GM23338 (cell line): ENCODE data around the gene ZNF227. TPM values are rescaled to one million over a fixed set of nuclear protein-coding genes. Genes with fewer than 3 reads are reported as not detected.

ENCODE experiments used
- ATAC-seq: fragments of 200-7000 bp; cut with Tn5 transposase; 3 replicates; pipeline ENCODE4 v1.9.1; 2020
- DNase-seq: peaks from one replicate; pipeline ENCODE4 v3.0.0-alpha.2; 2015; ENCODE audit warnings: low spot score
- H2AFZ ChIP-seq: fragments of 200-600 bp; sonication (generic); 2 replicates; pipeline ENCODE4 v1.8.0; 2016; ENCODE audit warnings: antibody characterized with exemption, mild to moderate bottlenecking, moderate library complexity
- H3F3A ChIP-seq: fragments of 200-600 bp; sonication (generic); replicated peaks from 2 replicates; pipeline ENCODE4 v1.8.0; 2017; ENCODE audit warnings: antibody characterized with exemption, mixed run types, low read depth
- H3K27ac ChIP-seq: fragments of 200-600 bp; sonication (generic); 2 replicates; pipeline ENCODE4 v1.6.1; 2016; ENCODE audit warnings: low read depth
- H3K27me3 ChIP-seq: fragments of 200-600 bp; sonication (generic); 2 replicates; pipeline ENCODE4 v1.8.0; 2016; ENCODE audit warnings: mild to moderate bottlenecking, mixed run types, moderate library complexity; ENCODE audit not compliant: insufficient read depth
- H3K36me3 ChIP-seq: fragments of 200-600 bp; sonication (generic); 2 replicates; pipeline ENCODE4 v1.8.0; 2016; ENCODE audit warnings: mild to moderate bottlenecking; ENCODE audit not compliant: insufficient read depth
- H3K4me1 ChIP-seq: fragments of 200-600 bp; sonication (generic); 2 replicates; pipeline ENCODE4 v1.8.0; 2016; ENCODE audit warnings: mild to moderate bottlenecking, moderate library complexity; ENCODE audit not compliant: insufficient read depth
- H3K4me2 ChIP-seq: fragments of 200-600 bp; sonication (generic); 2 replicates; pipeline ENCODE4 v1.7.1; 2017; ENCODE audit warnings: mixed run types
- H3K4me3 ChIP-seq: fragments of 200-600 bp; sonication (generic); 2 replicates; pipeline ENCODE4 v1.6.1; 2016; ENCODE audit warnings: mixed run types
- H3K79me2 ChIP-seq: fragments of 200-600 bp; sonication (generic); replicated peaks from 2 replicates; pipeline ENCODE4 v1.8.0; 2017; ENCODE audit warnings: mild to moderate bottlenecking; ENCODE audit not compliant: insufficient read depth
- H3K9me2 ChIP-seq: fragments of 200-600 bp; sonication (generic); 2 replicates; pipeline ENCODE4 v1.8.0; 2017; ENCODE audit not compliant: insufficient read depth
- H4K20me1 ChIP-seq: fragments of 200-600 bp; sonication (generic); replicated peaks from 2 replicates; pipeline ENCODE4 v1.8.0; 2017; ENCODE audit warnings: mild to moderate bottlenecking; ENCODE audit not compliant: insufficient read depth
- H3K27ac Mint-ChIP-seq: 2 replicates; pipeline ENCODE4 v1.8.0; 2020; ENCODE audit warnings: inconsistent platforms, mild to moderate bottlenecking, moderate library complexity, mixed read lengths
- H3K27me3 Mint-ChIP-seq: 3 replicates; pipeline ENCODE4 v1.8.0; 2022; ENCODE audit warnings: low read depth, mild to moderate bottlenecking, moderate library complexity, mixed read lengths, inconsistent platforms; ENCODE audit not compliant: insufficient read depth, poor library complexity
- H3K36me3 Mint-ChIP-seq: 3 replicates; pipeline ENCODE4 v1.8.0; 2021; ENCODE audit warnings: low read depth, mild to moderate bottlenecking, inconsistent platforms, moderate library complexity, mixed read lengths
- H3K4me1 Mint-ChIP-seq: 3 replicates; pipeline ENCODE4 v1.8.0; 2020; ENCODE audit warnings: mild to moderate bottlenecking, inconsistent platforms, mixed read lengths
- H3K4me3 Mint-ChIP-seq: 3 replicates; pipeline ENCODE4 v1.8.0; 2021; ENCODE audit warnings: moderate library complexity, mild to moderate bottlenecking, inconsistent platforms, mixed read lengths
- H3K9me3 Mint-ChIP-seq: 3 replicates; pipeline ENCODE4 v1.8.0; 2020; ENCODE audit warnings: moderate library complexity, mild to moderate bottlenecking, inconsistent platforms, mixed read lengths
- EZH2 ChIP-seq: fragments of 200-600 bp; sonication (generic); IDR thresholded peaks from one replicate; pipeline ENCODE4 v1.8.0; 2017; ENCODE audit warnings: antibody characterized with exemption, mild to moderate bottlenecking, low read depth; ENCODE audit not compliant: unreplicated experiment
- EZH2phosphoT487 ChIP-seq: fragments of 200-600 bp; sonication (generic); IDR thresholded peaks from one replicate; pipeline ENCODE4 v1.8.1; 2018; ENCODE audit warnings: antibody characterized with exemption; ENCODE audit not compliant: unreplicated experiment
- JUNB ChIP-seq: IDR thresholded peaks from one replicate; pipeline ENCODE4 v1.6.1; 2016; ENCODE audit warnings: antibody characterized with exemption; ENCODE audit not compliant: unreplicated experiment
- NANOG ChIP-seq: IDR thresholded peaks from 2 replicates; pipeline ENCODE4 v1.6.1; 2016; ENCODE audit warnings: antibody characterized with exemption, borderline replicate concordance
- STAT1 ChIP-seq: IDR thresholded peaks from one replicate; pipeline ENCODE4 v1.6.1; 2016; ENCODE audit warnings: antibody characterized with exemption; ENCODE audit not compliant: unreplicated experiment
- ZNF114 ChIP-seq: fragments of 250-450 bp; sonication (Bioruptor Pico); IDR thresholded peaks from 2 replicates; pipeline ENCODE4 v1.5.0; 2020; ENCODE audit warnings: mild to moderate bottlenecking, moderate library complexity
- polyA plus RNA-seq: library from polyadenylated mRNA; unstranded; fragments of >200 nt; fragmentation: Nextera tagmentation; extraction: Ambion mirVana; gene quantifications from 2 replicates; pipeline ENCODE4 v1.2.1, GENCODE V29; 2016
- total RNA-seq: library from RNA; depleted of rRNA; stranded (reverse); fragments of >200 nt; shearing (Covaris generic); gene quantifications from 2 replicates; pipeline ENCODE4 v1.2.3, GENCODE V29; 2014
- TF ChIP-seq, protein P1 (sequence below): IDR thresholded peaks from 2 replicates; pipeline ENCODE4 v1.6.1; 2016; ENCODE audit warnings: antibody characterized with exemption
- TF ChIP-seq, protein P2 (sequence below): IDR thresholded peaks from one replicate; pipeline ENCODE4 v1.6.1; 2018; ENCODE audit warnings: antibody characterized with exemption; ENCODE audit not compliant: unreplicated experiment
- TF ChIP-seq, protein P3 (sequence below): fragments of 250-450 bp; sonication (Bioruptor Pico); IDR thresholded peaks from 2 replicates; pipeline ENCODE4 v1.5.0; 2020; ENCODE audit warnings: mild to moderate bottlenecking, moderate library complexity

The ZNF227 gene
- total and polyA plus RNA-seq, 2 experiments from 2014 or later: 6.6 to 18.2 TPM

DNA sequence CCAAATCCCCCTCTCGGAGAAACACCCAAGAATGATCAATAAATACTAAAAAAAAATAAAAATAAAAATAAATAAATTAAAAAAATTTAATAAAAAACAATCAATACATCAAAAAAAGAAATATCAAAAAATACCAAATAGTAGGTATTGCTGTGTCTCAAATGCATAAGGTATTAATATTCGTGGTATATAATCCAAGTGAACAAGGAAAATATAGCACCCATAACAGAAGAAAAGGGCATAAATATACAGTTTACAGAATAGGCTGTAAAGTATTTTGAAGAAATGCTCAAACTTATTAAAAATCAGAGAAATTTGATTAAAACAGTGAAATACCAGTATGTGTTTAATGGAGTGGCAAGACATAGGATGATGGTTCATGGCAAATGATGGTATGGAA lies 7.6 kb upstream of the ZNF227 start:
- no peak overlapping the region for H2AFZ ChIP-seq
- no peaks in the 10 kb centered on the region for H3K27me3 Mint-ChIP-seq
- H3K4me3 ChIP-seq: no peak overlapping the region
- no peak overlapping the region for H3K4me2 ChIP-seq
- peaks cover 6% of the 10 kb centered on the region for H3K36me3 Mint-ChIP-seq
- H3F3A ChIP-seq: no peaks in the 10 kb centered on the region
- H3K4me1 Mint-ChIP-seq: no peaks in the 10 kb centered on the region
- no peak for TF ChIP-seq EZH2
- no peak for TF ChIP-seq EZH2phosphoT487
- no peak for TF ChIP-seq NANOG
- TF ChIP-seq, protein P1, sequence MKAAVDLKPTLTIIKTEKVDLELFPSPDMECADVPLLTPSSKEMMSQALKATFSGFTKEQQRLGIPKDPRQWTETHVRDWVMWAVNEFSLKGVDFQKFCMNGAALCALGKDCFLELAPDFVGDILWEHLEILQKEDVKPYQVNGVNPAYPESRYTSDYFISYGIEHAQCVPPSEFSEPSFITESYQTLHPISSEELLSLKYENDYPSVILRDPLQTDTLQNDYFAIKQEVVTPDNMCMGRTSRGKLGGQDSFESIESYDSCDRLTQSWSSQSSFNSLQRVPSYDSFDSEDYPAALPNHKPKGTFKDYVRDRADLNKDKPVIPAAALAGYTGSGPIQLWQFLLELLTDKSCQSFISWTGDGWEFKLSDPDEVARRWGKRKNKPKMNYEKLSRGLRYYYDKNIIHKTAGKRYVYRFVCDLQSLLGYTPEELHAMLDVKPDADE: no peak
- TF ChIP-seq, protein P2, sequence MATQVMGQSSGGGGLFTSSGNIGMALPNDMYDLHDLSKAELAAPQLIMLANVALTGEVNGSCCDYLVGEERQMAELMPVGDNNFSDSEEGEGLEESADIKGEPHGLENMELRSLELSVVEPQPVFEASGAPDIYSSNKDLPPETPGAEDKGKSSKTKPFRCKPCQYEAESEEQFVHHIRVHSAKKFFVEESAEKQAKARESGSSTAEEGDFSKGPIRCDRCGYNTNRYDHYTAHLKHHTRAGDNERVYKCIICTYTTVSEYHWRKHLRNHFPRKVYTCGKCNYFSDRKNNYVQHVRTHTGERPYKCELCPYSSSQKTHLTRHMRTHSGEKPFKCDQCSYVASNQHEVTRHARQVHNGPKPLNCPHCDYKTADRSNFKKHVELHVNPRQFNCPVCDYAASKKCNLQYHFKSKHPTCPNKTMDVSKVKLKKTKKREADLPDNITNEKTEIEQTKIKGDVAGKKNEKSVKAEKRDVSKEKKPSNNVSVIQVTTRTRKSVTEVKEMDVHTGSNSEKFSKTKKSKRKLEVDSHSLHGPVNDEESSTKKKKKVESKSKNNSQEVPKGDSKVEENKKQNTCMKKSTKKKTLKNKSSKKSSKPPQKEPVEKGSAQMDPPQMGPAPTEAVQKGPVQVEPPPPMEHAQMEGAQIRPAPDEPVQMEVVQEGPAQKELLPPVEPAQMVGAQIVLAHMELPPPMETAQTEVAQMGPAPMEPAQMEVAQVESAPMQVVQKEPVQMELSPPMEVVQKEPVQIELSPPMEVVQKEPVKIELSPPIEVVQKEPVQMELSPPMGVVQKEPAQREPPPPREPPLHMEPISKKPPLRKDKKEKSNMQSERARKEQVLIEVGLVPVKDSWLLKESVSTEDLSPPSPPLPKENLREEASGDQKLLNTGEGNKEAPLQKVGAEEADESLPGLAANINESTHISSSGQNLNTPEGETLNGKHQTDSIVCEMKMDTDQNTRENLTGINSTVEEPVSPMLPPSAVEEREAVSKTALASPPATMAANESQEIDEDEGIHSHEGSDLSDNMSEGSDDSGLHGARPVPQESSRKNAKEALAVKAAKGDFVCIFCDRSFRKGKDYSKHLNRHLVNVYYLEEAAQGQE: no peak
- no peak for TF ChIP-seq ZNF114 (CRISPR knock-in tag)
- TF ChIP-seq JUNB: no peak
- TF ChIP-seq, protein P3, sequence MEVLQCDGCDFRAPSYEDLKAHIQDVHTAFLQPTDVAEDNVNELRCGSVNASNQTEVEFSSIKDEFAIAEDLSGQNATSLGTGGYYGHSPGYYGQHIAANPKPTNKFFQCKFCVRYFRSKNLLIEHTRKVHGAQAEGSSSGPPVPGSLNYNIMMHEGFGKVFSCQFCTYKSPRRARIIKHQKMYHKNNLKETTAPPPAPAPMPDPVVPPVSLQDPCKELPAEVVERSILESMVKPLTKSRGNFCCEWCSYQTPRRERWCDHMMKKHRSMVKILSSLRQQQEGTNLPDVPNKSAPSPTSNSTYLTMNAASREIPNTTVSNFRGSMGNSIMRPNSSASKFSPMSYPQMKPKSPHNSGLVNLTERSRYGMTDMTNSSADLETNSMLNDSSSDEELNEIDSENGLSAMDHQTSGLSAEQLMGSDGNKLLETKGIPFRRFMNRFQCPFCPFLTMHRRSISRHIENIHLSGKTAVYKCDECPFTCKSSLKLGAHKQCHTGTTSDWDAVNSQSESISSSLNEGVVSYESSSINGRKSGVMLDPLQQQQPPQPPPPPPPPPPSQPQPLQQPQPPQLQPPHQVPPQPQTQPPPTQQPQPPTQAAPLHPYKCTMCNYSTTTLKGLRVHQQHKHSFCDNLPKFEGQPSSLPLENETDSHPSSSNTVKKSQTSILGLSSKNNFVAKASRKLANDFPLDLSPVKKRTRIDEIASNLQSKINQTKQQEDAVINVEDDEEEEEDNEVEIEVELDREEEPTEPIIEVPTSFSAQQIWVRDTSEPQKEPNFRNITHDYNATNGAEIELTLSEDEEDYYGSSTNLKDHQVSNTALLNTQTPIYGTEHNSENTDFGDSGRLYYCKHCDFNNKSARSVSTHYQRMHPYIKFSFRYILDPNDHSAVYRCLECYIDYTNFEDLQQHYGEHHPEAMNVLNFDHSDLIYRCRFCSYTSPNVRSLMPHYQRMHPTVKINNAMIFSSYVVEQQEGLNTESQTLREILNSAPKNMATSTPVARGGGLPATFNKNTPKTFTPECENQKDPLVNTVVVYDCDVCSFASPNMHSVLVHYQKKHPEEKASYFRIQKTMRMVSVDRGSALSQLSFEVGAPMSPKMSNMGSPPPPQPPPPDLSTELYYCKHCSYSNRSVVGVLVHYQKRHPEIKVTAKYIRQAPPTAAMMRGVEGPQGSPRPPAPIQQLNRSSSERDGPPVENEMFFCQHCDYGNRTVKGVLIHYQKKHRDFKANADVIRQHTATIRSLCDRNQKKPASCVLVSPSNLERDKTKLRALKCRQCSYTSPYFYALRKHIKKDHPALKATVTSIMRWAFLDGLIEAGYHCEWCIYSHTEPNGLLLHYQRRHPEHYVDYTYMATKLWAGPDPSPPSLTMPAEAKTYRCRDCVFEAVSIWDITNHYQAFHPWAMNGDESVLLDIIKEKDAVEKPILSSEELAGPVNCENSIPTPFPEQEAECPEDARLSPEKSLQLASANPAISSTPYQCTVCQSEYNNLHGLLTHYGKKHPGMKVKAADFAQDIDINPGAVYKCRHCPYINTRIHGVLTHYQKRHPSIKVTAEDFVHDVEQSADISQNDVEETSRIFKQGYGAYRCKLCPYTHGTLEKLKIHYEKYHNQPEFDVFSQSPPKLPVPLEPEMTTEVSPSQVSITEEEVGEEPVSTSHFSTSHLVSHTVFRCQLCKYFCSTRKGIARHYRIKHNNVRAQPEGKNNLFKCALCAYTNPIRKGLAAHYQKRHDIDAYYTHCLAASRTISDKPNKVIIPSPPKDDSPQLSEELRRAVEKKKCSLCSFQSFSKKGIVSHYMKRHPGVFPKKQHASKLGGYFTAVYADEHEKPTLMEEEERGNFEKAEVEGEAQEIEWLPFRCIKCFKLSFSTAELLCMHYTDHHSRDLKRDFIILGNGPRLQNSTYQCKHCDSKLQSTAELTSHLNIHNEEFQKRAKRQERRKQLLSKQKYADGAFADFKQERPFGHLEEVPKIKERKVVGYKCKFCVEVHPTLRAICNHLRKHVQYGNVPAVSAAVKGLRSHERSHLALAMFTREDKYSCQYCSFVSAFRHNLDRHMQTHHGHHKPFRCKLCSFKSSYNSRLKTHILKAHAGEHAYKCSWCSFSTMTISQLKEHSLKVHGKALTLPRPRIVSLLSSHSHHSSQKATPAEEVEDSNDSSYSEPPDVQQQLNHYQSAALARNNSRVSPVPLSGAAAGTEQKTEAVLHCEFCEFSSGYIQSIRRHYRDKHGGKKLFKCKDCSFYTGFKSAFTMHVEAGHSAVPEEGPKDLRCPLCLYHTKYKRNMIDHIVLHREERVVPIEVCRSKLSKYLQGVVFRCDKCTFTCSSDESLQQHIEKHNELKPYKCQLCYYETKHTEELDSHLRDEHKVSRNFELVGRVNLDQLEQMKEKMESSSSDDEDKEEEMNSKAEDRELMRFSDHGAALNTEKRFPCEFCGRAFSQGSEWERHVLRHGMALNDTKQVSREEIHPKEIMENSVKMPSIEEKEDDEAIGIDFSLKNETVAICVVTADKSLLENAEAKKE (CRISPR knock-in tag): no peak
- TF ChIP-seq STAT1: no peak
- H3K4me3 Mint-ChIP-seq: no peak overlapping the region
- H4K20me1 ChIP-seq: no peaks in the 10 kb centered on the region
- H3K9me2 ChIP-seq: peaks cover 8% of the 10 kb centered on the region; the same call in 1 of the 2 replicates
- ATAC-seq (no peak), DNase-seq (no peak)
- peaks cover 26% of the 10 kb centered on the region for H3K9me3 Mint-ChIP-seq
- peaks cover 6% of the 10 kb centered on the region for H3K4me1 ChIP-seq
- H3K27me3 ChIP-seq: peaks cover 6% of the 10 kb centered on the region; the same call in 1 of the 2 replicates
- no peak overlapping the region for H3K27ac Mint-ChIP-seq
- no peak overlapping the region for H3K27ac ChIP-seq
- H3K36me3 ChIP-seq: peaks cover 3% of the 10 kb centered on the region; the same call in 1 of the 2 replicates
- no peaks in the 10 kb centered on the region for H3K79me2 ChIP-seq
